Measurements from ENCODE around the gene ARHGAP6.

Gene ARHGAP6

GRCh38 chrX:11408109-11408405 lies 257.7 kb downstream of the ARHGAP6 start:
- no peaks in the 10 kb centered on the region for H3K9me3 ChIP-seq
- no peak for TF ChIP-seq CTCF (IDR thresholded peaks at IDR 0.05)
- no peak for DNase-seq
- intact Hi-C loops (cut with DNase I; ENCODE audit: low total_unique reads), result no loop called here
- H3K27me3 ChIP-seq, result no peaks in the 10 kb centered on the region
- H3K27ac ChIP-seq, result no peak overlapping the region
- H3K4me3 ChIP-seq, result no peak overlapping the region
- H3K4me1 ChIP-seq, result peaks cover 0 to 15% (median 0%) of the 10 kb centered on the region in 4 donors
- H3K36me3 ChIP-seq, result no peaks in the 10 kb centered on the region

GRCh38 chrX:11407331-11408108 lies 258.2 kb downstream of the ARHGAP6 start:
- no peak for DNase-seq
- peaks cover 0 to 11% (median 0%) of the 10 kb centered on the region in 4 donors for H3K4me1 ChIP-seq
- intact Hi-C loops (cut with DNase I; ENCODE audit: low total_unique reads), result no loop called here
- no peak overlapping the region for H3K4me3 ChIP-seq
- no peaks in the 10 kb centered on the region for H3K36me3 ChIP-seq
- H3K27ac ChIP-seq, result no peak overlapping the region
- no peak for TF ChIP-seq CTCF (IDR thresholded peaks at IDR 0.05)
- no peaks in the 10 kb centered on the region for H3K9me3 ChIP-seq
- H3K27me3 ChIP-seq, result no peaks in the 10 kb centered on the region

GRCh38 chrX:11406109-11406765 lies 259.5 kb downstream of the ARHGAP6 start:
- H3K36me3 ChIP-seq, result no peaks in the 10 kb centered on the region
- H3K9me3 ChIP-seq, result no peaks in the 10 kb centered on the region
- intact Hi-C loops (cut with DNase I; ENCODE audit: low total_unique reads), result no loop called here
- H3K27ac ChIP-seq, result no peak overlapping the region
- no peak overlapping the region for H3K4me3 ChIP-seq
- no peak for TF ChIP-seq CTCF (IDR thresholded peaks at IDR 0.05)
- no peaks in the 10 kb centered on the region for H3K27me3 ChIP-seq
- peaks cover 0 to 11% (median 0%) of the 10 kb centered on the region in 4 donors for H3K4me1 ChIP-seq
- DNase-seq, result no peak

DNA sequence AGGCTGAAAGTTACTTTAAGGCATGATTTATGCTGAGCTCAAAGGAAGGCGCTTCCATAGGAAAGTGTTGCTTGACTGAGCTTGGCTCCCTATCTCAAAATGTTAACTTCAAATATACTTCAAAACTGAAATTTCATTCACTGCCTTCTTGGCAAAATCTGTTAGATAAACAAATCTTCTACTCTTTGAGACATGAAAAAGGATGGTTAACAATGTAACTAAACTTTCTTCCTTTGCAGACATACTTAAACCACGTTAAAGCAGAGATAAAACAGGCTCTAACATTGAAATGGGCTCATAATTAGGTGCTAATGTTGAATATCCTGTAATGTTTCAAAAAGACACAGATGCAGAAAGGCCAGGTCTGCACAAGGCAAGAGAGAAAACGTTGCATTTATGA lies 262.1 kb downstream of the ARHGAP6 start:
- TF ChIP-seq CTCF (IDR thresholded peaks at IDR 0.05), result no peak
- DNase-seq, result no peak

GRCh38 chrX:11401966-11402365 lies 263.8 kb downstream of the ARHGAP6 start:
- no peak overlapping the region for H3K4me3 ChIP-seq
- H3K27me3 ChIP-seq, result no peaks in the 10 kb centered on the region
- no peaks in the 10 kb centered on the region for H3K36me3 ChIP-seq
- no peak for DNase-seq
- intact Hi-C loops (cut with DNase I; ENCODE audit: low total_unique reads), result no loop called here
- no peak for TF ChIP-seq CTCF (IDR thresholded peaks at IDR 0.05)
- H3K9me3 ChIP-seq, result no peaks in the 10 kb centered on the region
- H3K27ac ChIP-seq, result no peak overlapping the region
- H3K4me1 ChIP-seq, result peaks cover 0 to 17% (median 0%) of the 10 kb centered on the region in 4 donors

More for the DNA sequence above, 262.1 kb downstream of the ARHGAP6 start:
- Histone ChIP-seq H3K36me3 (no peaks in the 10 kb centered on the region), H3K27ac (no peak overlapping the region), H3K27me3 (no peaks in the 10 kb centered on the region), H3K9me3 (no peaks in the 10 kb centered on the region), H3K4me1 (peaks cover 0 to 24% (median 0%) of the 10 kb centered on the region in 4 donors), H3K4me3 (no peak overlapping the region)
- intact Hi-C loops (cut with DNase I; ENCODE audit: low total_unique reads), result no loop called here
